HEK293T (cell line): ENCODE results near the gene TENM3.

Experiments used
- ELF4 ChIP-seq: fragments of 450-650 bp; IDR thresholded peaks from 2 replicates; pipeline ENCODE4 v1.6.1; 2017; ENCODE audit warnings: antibody characterized with exemption
- FOXA1 ChIP-seq: fragments of 450-650 bp; IDR thresholded peaks from 2 replicates; pipeline ENCODE4 v1.6.1; 2016; ENCODE audit warnings: mild to moderate bottlenecking
- FOXK2 ChIP-seq: fragments of 450-650 bp; IDR thresholded peaks from 2 replicates; pipeline ENCODE4 v1.6.1; 2016; ENCODE audit warnings: mild to moderate bottlenecking
- FOXM1 ChIP-seq: fragments of 450-650 bp; IDR thresholded peaks from 2 replicates; pipeline ENCODE4 v1.6.1; 2017; ENCODE audit warnings: mild to moderate bottlenecking, borderline replicate concordance
- HDGF ChIP-seq: fragments of 450-650 bp; IDR thresholded peaks from 2 replicates; pipeline ENCODE4 v1.6.1; 2017; ENCODE audit warnings: antibody characterized with exemption, borderline replicate concordance
- SUZ12 ChIP-seq: fragments of 450-650 bp; IDR thresholded peaks from 2 replicates; pipeline ENCODE4 v1.6.1; 2016; ENCODE audit warnings: mild to moderate bottlenecking
- TARDBP ChIP-seq: fragments of 450-650 bp; IDR thresholded peaks from 2 replicates; pipeline ENCODE4 v1.6.1; 2016
- ZNF384 ChIP-seq: fragments of 450-650 bp; IDR thresholded peaks from 2 replicates; pipeline ENCODE4 v1.6.1; 2016

- no peak for TF ChIP-seq HDGF
- no peak for TF ChIP-seq TARDBP
- no peak for TF ChIP-seq ELF4
- TF ChIP-seq FOXA1, result no peak
- no peak for TF ChIP-seq FOXK2
- TF ChIP-seq ZNF384, result no peak
- TF ChIP-seq FOXM1, result no peak
- no peak for TF ChIP-seq SUZ12
Observed at GRCh38 chr4:182530451-182530850, 287.2 kb downstream of the TENM3 start.
